ENCODE data around the gene DSCAML1.

DSCAML1 gene

GRCh38 chr11:117414724-117415123 is 382.3 kb downstream of the DSCAML1 start:
- DNase-seq (ENCODE audit: low spot score) = no peak
- TF ChIP-seq CTCF (IDR thresholded peaks at IDR 0.05; ENCODE audit: extremely low read depth, insufficient read depth, missing control alignments) = no peak
- in situ Hi-C loops (cut with MboI; ENCODE audit: low pct_unique_long_range_greater_than_20kb, low sequenced_read_pairs, unreplicated experiment) = no loop called here

GRCh38 chr11:117413616-117414015 is 383.4 kb downstream of the DSCAML1 start:
- no peak for TF ChIP-seq CTCF (IDR thresholded peaks at IDR 0.05; ENCODE audit: extremely low read depth, insufficient read depth, missing control alignments)
- DNase-seq (ENCODE audit: low spot score) = no peak
- in situ Hi-C loops (cut with MboI; ENCODE audit: low pct_unique_long_range_greater_than_20kb, low sequenced_read_pairs, unreplicated experiment) = no loop called here

- TF ChIP-seq CTCF (IDR thresholded peaks at IDR 0.05; ENCODE audit: extremely low read depth, insufficient read depth, missing control alignments) = no peak
- in situ Hi-C loops (cut with MboI; ENCODE audit: low pct_unique_long_range_greater_than_20kb, low sequenced_read_pairs, unreplicated experiment) = no loop called here
- DNase-seq (ENCODE audit: low spot score) = no peak
Measured at GRCh38 chr11:117412653-117413275, 384.3 kb downstream of the DSCAML1 start.

GRCh38 chr11:117412176-117412575 is 384.8 kb downstream of the DSCAML1 start:
- DNase-seq (ENCODE audit: low spot score) = no peak
- no peak for TF ChIP-seq CTCF (IDR thresholded peaks at IDR 0.05; ENCODE audit: extremely low read depth, insufficient read depth, missing control alignments)
- in situ Hi-C loops (cut with MboI; ENCODE audit: low pct_unique_long_range_greater_than_20kb, low sequenced_read_pairs, unreplicated experiment) = no loop called here

GRCh38 chr11:117411736-117412135 is 385.3 kb downstream of the DSCAML1 start:
- no peak for DNase-seq (ENCODE audit: low spot score)
- no peak for TF ChIP-seq CTCF (IDR thresholded peaks at IDR 0.05; ENCODE audit: extremely low read depth, insufficient read depth, missing control alignments)
- in situ Hi-C loops (cut with MboI; ENCODE audit: low pct_unique_long_range_greater_than_20kb, low sequenced_read_pairs, unreplicated experiment) = no loop called here

- DNase-seq (ENCODE audit: low spot score) = no peak
- in situ Hi-C loops (cut with MboI; ENCODE audit: low pct_unique_long_range_greater_than_20kb, low sequenced_read_pairs, unreplicated experiment) = no loop called here
Measured at GRCh38 chr11:117410861-117411710, 385.9 kb downstream of the DSCAML1 start.

More at GRCh38 chr11:117410861-117411710, 385.9 kb downstream of the DSCAML1 start:
- no peak for TF ChIP-seq CTCF (IDR thresholded peaks at IDR 0.05; ENCODE audit: extremely low read depth, insufficient read depth, missing control alignments)
